Measurements from ENCODE around the gene IL2RG. TPM values are rescaled to one million over a fixed set of nuclear protein-coding genes. Genes with fewer than 3 reads are reported as not detected.

The IL2RG gene
- total RNA-seq, 3 donors from 2014 or later, result 5.1 to 10.8 (median 8.0) TPM

- Histone ChIP-seq H3K27ac (no peak overlapping the region), H3K4me3 (no peak overlapping the region), H3K4me1 (no peaks in the 10 kb centered on the region), H3K9me3 (no peaks in the 10 kb centered on the region), H3K27me3 (peaks cover 0 to 18% of the 10 kb centered on the region in 2 donors), H3K36me3 (no peaks in the 10 kb centered on the region)
- no peak for TF ChIP-seq POLR2A (IDR thresholded peaks at IDR 0.05)
- no peak for TF ChIP-seq POLR2AphosphoS5 (IDR thresholded peaks at IDR 0.05)
- TF ChIP-seq, protein P1, sequence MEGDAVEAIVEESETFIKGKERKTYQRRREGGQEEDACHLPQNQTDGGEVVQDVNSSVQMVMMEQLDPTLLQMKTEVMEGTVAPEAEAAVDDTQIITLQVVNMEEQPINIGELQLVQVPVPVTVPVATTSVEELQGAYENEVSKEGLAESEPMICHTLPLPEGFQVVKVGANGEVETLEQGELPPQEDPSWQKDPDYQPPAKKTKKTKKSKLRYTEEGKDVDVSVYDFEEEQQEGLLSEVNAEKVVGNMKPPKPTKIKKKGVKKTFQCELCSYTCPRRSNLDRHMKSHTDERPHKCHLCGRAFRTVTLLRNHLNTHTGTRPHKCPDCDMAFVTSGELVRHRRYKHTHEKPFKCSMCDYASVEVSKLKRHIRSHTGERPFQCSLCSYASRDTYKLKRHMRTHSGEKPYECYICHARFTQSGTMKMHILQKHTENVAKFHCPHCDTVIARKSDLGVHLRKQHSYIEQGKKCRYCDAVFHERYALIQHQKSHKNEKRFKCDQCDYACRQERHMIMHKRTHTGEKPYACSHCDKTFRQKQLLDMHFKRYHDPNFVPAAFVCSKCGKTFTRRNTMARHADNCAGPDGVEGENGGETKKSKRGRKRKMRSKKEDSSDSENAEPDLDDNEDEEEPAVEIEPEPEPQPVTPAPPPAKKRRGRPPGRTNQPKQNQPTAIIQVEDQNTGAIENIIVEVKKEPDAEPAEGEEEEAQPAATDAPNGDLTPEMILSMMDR (IDR thresholded peaks at IDR 0.05), result no peak
- intact Hi-C loops (cut with DNase I; ENCODE audit: low total_unique reads), result no loop called here
- DNase-seq (ENCODE audit: low spot score in 2 of 2), result no peak
Observed at GRCh38 chrX:71081330-71082123, 29.9 kb downstream of the IL2RG start.

GRCh38 chrX:71070531-71070930, 40.8 kb downstream of the IL2RG start:
- no peak overlapping the region for H3K4me3 ChIP-seq
- H3K36me3 ChIP-seq, result no peaks in the 10 kb centered on the region
- intact Hi-C loops (cut with DNase I; ENCODE audit: low total_unique reads), result no loop called here
- H3K4me1 ChIP-seq, result no peaks in the 10 kb centered on the region
- peaks cover 0 to 27% of the 10 kb centered on the region in 2 donors for H3K27me3 ChIP-seq
- no peak for DNase-seq (ENCODE audit: low spot score in 2 of 2)
- H3K27ac ChIP-seq, result no peak overlapping the region
- no peaks in the 10 kb centered on the region for H3K9me3 ChIP-seq
- TF ChIP-seq, protein P1 (IDR thresholded peaks at IDR 0.05), result no peak
- TF ChIP-seq POLR2AphosphoS5 (IDR thresholded peaks at IDR 0.05) (no peak), POLR2A (IDR thresholded peaks at IDR 0.05) (no peak)

DNA sequence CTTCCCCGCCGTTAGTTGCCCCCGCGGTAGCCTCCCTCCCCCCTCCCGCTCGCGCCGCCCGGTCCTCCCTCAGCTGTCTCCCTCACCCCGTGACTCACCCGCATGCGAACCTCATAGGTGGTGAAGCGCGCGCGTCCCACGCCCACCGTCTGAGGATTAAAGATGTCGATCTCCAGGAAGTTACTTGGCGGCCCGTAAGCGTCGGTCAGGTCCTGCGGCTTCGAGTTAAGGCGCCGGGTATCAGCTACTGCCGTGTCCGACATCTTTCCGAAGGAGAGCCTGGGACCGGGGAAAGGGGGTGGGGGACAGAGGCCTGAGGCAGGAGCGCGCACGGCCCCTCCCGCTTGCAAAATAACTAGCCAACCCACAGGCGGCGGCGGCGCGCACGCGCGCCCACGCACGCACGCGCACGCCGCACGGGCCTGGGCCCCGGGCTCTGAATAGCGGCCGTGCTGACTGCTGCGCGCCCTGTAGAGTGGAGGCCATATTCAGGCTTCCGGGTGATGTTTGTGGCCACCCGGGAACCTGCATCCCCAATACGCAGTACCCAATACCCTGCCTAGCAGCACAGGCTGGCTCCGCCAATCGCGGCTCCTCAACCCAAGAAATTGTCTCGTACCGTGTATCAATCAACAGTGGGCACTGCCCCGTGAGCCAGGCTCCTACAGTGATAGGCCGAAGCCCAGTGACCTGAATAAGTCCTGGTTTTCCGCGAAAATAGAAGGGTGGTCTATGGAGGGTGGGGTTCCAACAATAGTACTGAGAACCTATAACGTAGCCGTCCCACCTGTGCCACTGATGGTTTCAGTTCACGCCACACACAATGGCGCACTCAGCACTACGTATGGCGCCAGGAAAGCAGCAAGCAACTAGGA, 43.1 kb downstream of the IL2RG start, which contains the start of gene SNX12:
Gene SNX12, minus strand, starts transcription at position 291 of the 875 bp plus-strand sequence. Its CDS starts 28 bp downstream, at position 263.
- Histone ChIP-seq H3K4me1 (no peaks in the 10 kb centered on the region), H3K36me3 (no peaks in the 10 kb centered on the region), H3K27me3 (peaks cover 0 to 20% of the 10 kb centered on the region in 2 donors), H3K9me3 (no peaks in the 10 kb centered on the region), H3K27ac (peak within 1 kb of the TSS; percentile 79 to 84), H3K4me3 (peak within 1 kb of the TSS; percentile 54 to 68 (median 61))
- peak; percentile 86 to 91 for DNase-seq (ENCODE audit: low spot score in 2 of 2)
- TF ChIP-seq POLR2AphosphoS5 (IDR thresholded peaks at IDR 0.05), result peak in 2 of 3 donors; percentile 50 to 59
- no peak for TF ChIP-seq POLR2A (IDR thresholded peaks at IDR 0.05)
- TF ChIP-seq, protein P1 (IDR thresholded peaks at IDR 0.05), result peak in 2 of 3 donors; percentile 31 to 88
- intact Hi-C loops (cut with DNase I; ENCODE audit: low total_unique reads), result no loop called here

DNA sequence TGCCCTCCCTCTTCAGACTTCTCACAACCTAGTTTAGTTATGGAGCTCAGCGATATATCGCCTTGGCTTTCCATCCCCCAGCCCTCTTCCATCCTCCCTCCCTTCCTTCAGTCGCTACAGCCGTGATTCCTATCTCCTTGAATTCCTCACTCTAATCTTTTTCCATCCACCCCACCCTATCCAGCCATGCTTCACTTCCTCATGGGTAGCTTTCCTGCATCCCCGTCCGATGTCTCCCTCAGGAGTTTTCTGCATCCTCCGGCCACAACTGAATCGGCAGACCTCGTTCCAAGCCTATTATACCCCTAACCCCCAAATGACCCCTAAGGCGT, 43.7 kb downstream of the IL2RG start:
- Histone ChIP-seq H3K4me3 (peak overlapping the region; percentile 54 to 68 (median 61)), H3K4me1 (no peaks in the 10 kb centered on the region), H3K27me3 (peaks cover 0 to 21% of the 10 kb centered on the region in 2 donors), H3K9me3 (no peaks in the 10 kb centered on the region), H3K27ac (peak overlapping the region; percentile 79 to 84), H3K36me3 (no peaks in the 10 kb centered on the region)
- no peak for TF ChIP-seq POLR2A (IDR thresholded peaks at IDR 0.05)
- DNase-seq (ENCODE audit: low spot score in 2 of 2), result no peak
- intact Hi-C loops (cut with DNase I; ENCODE audit: low total_unique reads), result no loop called here

- no peaks in the 10 kb centered on the region for H3K9me3 ChIP-seq
- TF ChIP-seq POLR2A (IDR thresholded peaks at IDR 0.05), result no peak
- TF ChIP-seq, protein P1 (IDR thresholded peaks at IDR 0.05), result no peak
- TF ChIP-seq POLR2AphosphoS5 (IDR thresholded peaks at IDR 0.05), result no peak
- intact Hi-C loops (cut with DNase I; ENCODE audit: low total_unique reads), result no loop called here
- no peaks in the 10 kb centered on the region for H3K4me1 ChIP-seq
- peak overlapping the region; percentile 54 to 68 (median 61) for H3K4me3 ChIP-seq
- peak overlapping the region; percentile 79 to 84 for H3K27ac ChIP-seq
- no peaks in the 10 kb centered on the region for H3K36me3 ChIP-seq
- no peak for DNase-seq (ENCODE audit: low spot score in 2 of 2)
- H3K27me3 ChIP-seq, result peaks cover 0 to 21% of the 10 kb centered on the region in 2 donors
Observed at GRCh38 chrX:71067089-71067488, 44.3 kb downstream of the IL2RG start.
